GM18951 (cell line): Measurements from ENCODE around the gene PIP5K1C.
"Not testable (repeated sequence)": the region's sequence is repeated elsewhere in the genome, so short reads cannot be mapped to it uniquely, and the experiment has no call there.

Source experiments
- POLR2A ChIP-seq: IDR thresholded peaks from 4 replicates; pipeline ENCODE4 v1.6.1; 2011; ENCODE audit warnings: mild to moderate bottlenecking; ENCODE audit not compliant: insufficient read length, insufficient read depth; ENCODE audit errors: extremely low read depth
- in situ Hi-C: fragments of 300-500 bp; cut with MboI; formaldehyde crosslinking; loops from one replicate; pipeline ENCODE4 v1.12.0; 2022; ENCODE audit warnings: low sequenced_read_pairs, mixed read lengths, inconsistent platforms; ENCODE audit not compliant: unreplicated experiment

Gene PIP5K1C

DNA sequence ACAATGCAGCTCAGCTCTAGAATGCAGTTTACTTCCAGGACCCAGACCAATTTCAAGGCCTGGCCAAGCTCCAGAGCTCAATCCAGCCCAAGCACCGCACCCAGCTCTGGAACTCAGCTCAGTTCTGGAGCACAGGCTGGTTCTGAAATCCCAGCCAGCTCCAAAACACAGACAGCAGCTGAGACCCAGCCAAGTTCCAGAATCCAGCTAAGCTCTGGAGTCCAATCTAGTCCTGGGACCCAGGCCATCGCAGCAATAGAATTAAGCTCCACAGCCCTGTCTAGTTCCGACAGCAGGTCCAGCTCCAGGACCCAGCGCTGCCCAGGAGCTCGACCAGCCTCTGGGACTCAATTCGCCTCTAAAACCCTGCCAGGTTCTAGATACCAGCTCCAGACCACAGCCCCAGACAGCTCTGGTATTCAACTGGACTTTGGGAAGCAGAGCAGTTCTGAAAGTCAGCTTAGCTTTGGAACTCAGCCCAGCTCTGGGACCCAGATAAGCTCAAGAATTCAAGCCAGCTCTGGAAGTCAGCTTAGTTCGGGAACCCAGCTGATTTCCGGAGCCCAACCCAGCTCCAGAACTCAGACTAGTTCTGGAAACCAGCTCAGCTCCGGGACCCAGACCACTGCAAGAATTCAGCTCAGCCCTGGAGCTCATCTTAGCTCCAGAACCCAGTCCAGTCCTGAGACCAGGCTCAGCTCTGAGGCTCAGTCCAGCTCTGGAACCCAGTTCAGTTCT lies 108.2 kb downstream of the PIP5K1C start:
- TF ChIP-seq POLR2A, result no peak
- in situ Hi-C loops, result no loop called here

DNA sequence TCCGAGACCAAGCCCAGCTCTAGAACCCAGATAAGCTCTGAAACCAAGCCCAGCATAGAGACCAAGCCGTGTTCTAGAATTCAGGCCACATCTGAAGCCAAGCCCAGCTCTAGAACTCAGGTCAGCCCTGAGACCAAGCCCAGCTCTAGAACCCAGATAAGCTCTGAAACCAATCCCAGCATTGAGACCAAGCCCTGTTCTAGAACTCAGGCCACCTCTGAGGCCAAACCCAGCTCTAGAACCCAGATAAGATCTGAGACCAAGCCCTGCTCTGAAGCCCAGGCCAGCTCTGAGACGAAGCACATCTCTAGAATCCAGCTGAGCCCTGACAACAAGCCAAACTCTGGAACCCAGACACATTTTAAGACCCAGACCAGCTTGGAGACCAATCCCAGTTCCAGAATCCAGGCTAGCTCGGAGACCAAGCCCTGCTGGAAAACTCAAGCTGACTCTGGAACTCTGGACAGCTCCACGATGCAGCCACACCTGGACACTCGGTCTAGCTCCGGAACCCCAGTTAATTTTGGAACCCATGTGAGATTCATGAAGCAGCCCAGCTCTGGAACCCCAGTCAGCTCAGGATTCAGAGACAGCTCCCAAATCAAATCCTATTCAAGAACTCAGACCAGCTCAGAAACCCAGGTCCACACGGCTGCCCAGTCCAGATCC lies 109.1 kb downstream of the PIP5K1C start:
- in situ Hi-C loops, result no loop called here

DNA sequence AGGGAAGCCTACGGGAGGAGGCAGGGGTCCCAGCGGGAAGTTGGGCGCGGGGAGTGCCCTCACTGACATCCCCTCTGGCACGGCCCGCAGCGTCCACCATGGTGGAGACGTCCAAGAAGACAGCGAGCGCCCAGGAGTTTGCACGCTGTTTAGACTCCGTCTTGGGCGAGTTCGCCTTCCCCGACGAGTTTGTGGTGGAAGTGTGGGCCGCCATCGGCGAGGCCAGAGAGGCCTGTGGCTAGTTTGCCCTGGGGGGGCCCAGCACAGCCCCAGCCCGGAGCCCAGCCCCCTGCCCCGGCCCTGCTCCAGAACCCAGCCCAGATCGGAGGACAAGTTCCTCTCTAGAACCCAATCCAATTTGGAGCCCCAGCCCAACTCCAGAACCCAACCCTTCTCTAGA lies 110.3 kb downstream of the PIP5K1C start:
- in situ Hi-C loops, result no loop called here
- TF ChIP-seq POLR2A, result no peak

More for the DNA sequence above, 109.1 kb downstream of the PIP5K1C start:
- no peak for TF ChIP-seq POLR2A

DNA sequence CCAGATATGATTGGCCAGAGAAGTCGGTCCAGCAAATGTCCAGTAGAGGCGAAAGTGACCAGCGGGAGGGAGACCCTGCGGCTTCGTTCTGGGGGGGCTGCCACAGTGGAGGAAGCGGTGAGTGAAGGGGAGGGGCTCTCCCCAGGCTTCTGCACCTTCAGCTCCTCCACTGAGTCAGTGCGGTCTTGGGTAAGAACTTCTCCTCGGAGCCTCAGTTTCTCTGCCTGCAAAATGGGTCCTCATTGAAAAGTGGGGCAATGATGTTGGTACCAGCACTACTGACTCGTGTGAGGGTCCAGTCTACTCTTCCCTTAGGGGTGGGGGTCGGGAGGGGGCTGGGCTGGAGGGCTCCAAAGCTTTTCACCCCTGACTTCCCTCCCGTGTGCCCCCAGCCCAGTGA lies 110.8 kb downstream of the PIP5K1C start:
- in situ Hi-C loops, result no loop called here
- no peak for TF ChIP-seq POLR2A

DNA sequence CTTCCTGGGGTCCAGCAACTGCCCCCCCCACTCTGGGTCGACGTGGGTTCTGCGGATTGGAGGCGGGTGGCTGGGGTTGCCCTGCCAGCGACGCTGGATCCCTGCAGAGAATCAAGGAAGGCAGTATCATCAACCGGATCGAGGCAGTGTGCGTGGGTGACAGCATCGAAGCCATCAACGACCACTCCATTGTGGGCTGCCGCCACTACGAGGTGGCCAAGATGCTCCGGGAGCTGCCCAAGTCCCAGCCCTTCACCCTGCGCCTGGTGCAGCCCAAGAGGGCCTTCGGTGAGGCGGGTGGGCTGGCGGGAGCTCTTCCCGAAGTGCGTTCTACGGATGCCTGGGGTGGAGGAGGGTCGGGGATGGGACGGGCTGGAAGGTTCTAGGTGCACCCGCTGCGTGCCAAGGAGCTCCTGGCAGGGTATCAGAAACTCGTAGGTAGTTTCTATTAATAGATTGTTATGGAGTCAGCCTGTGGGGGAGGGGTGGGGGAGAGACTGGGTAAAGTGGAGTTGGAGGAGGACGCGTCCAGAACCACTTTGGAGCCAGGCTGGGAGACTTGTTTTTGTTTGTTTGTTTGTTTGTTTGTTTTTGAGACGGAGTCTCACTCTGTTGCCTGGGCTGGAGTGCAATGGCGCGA lies 113.4 kb downstream of the PIP5K1C start:
- in situ Hi-C loops, result no loop called here

DNA sequence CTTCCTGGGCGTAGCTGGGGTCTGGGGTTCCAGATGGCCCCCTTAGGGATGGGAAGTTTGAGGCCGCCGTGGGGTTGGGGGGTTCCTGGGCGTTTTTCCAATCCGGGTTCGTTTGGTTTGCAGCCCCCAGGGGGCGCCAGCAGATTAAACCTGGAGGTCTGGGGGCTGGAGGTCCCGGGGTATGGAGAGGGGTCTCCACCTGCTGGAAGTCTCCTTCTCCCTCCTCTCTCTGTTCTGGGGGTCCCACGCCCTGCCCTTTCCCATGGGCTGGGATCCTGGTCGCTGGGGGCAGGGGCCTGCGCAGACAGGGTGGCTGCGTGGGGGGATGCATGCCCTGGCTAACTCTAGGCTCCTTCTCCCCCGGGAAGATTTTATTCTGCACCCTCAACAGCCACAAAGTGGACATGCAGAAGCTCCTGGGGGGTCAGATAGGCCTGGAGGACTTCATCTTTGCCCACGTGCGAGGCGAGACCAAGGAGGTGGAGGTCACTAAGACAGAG lies 114.1 kb downstream of the PIP5K1C start:
- no peak for TF ChIP-seq POLR2A
- in situ Hi-C loops, result no loop called here

More for the DNA sequence above, 113.4 kb downstream of the PIP5K1C start:
- no peak for TF ChIP-seq POLR2A

DNA sequence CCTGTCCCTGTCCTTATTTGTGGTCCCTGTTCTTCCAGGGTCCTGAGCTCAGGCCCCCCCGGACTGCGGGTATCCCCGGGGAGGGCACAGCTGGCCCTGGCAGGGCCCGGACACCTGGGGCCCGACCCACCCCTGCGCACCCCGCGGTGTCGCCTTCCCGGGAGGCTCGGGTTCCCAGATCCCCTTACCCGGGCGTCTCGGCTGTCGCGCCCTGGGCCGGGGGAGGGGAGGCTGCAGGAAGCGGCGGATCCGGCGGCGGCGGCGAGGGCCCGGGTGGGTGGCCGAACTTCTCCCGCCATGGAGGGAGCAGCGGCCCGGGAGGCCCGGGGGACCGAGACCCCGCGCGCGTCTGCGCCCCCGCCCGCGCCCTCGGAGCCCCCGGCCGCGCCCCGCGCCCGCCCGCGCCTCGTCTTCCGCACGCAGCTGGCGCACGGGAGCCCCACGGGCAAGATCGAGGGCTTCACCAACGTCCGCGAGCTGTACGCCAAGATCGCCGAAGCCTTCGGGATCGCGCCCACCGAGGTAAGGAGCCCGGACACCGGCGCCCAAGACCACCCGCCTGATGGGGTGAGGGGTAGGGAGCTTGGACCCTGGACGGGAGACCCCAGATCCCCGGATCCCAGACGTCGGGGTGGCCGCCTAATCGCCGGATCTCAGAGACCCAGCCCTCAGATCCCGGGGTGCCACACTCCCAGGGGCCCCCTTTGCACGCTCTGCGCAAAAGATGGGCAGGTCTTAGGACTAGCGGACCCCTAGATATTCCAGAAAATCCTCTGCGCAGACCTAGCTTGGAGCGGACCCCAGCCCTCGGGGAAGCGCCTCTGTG lies 114.8 kb downstream of the PIP5K1C start, which contains the start of gene GIPC3:
Gene GIPC3 (plus strand): TSS at position 178 of the 826 bp plus-strand sequence. CDS start 120 bp downstream, at position 298.
- TF ChIP-seq POLR2A, result no peak
- in situ Hi-C loops, result no loop called here

DNA sequence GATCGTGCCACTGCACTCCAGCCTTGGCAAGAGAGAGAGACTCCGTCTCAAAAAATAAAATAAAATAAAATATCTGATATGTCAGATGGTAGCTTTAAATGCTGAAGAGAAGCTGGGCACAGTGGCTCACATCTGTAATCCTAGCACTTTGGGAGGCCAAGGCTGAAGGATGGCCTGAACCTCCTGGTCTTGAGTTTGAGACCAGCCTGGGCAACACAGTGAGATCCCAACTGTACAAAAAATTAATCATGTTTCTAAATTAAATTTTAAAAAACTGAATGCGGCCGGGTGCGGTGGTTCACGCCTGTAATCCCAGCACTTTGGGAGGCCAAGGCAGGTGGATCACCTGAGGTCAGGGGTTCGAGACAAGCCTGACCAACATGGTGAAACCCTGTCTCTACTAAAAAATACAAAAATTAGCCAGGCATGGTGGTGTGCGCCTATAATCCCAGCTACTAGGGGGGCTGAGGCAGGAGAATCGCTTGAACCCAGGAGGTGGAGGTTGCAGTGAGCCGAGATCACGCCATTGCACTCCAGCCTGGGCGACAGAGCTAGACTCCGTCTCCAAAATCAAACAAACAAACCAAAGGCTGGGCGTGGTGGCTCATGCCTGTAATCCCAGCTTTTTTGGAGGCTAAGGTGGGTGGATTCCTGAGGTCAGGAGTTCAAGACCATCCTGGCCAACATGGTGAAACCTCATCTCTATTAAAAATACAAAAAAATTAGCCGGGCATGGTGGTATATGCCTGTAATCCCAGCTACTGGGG lies 116.0 kb downstream of the PIP5K1C start:
- in situ Hi-C loops, result not testable (repeated sequence)

DNA sequence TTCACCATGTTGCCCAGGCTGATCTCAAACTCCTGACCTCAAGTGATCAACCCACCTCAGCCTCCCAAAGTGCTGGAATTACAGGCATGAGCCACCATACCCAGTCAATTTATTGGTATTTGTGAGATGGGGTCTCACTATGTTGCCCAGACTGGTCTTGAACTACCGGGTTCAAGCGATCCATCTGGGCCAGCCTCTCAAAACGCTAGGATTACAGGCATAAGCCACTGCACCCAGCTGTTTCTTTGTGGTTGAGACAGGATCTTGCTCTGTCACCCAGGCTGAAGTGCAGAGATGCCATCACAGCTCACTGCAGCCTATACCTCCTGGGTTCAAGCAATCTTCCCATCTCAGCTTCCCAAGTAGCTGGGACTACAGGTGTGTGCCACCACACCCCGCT lies 118.5 kb downstream of the PIP5K1C start:
- in situ Hi-C loops, result not testable (repeated sequence)
